Mucosa of rectum (tissue), 2 donors: ENCODE data around the gene ZEB2.
"Not testable (repeated sequence)": the region's sequence is repeated elsewhere in the genome, so short reads cannot be mapped to it uniquely, and the experiment has no call there.

Experiments
- H3K27ac ChIP-seq, 2 donors: one replicate each; pipeline ENCODE4 v1.7.0; 2013; ENCODE audit warnings: inconsistent platforms in 2 of 2, low read depth in 2 of 2, low read length in 2 of 2
- H3K27me3 ChIP-seq, 2 donors: one replicate each; pipeline ENCODE4 v1.7.0; 2013; ENCODE audit warnings: low read length in 2 of 2; ENCODE audit not compliant: control insufficient read depth in 2 of 2, insufficient read depth in 2 of 2
- H3K36me3 ChIP-seq, 2 donors: one replicate each; pipeline ENCODE4 v1.7.0; 2013; ENCODE audit warnings: low read length in 2 of 2; ENCODE audit not compliant: control insufficient read depth in 2 of 2, insufficient read depth in 2 of 2
- H3K4me1 ChIP-seq, 2 donors: one replicate each; pipeline ENCODE4 v1.7.0; 2013; ENCODE audit warnings: low read length in 2 of 2, mild to moderate bottlenecking in 1 of 2; ENCODE audit not compliant: control insufficient read depth in 2 of 2, insufficient read depth in 2 of 2
- H3K4me3 ChIP-seq, 2 donors: one replicate each; pipeline ENCODE4 v1.7.0; 2013; ENCODE audit warnings: low read length in 2 of 2
- H3K9ac ChIP-seq, 2 donors: one replicate each; pipeline ENCODE4 v1.7.0; 2013; ENCODE audit warnings: low read length in 2 of 2, low read depth in 1 of 2, mild to moderate bottlenecking in 1 of 2
- H3K9me3 ChIP-seq, 2 donors: one replicate each; pipeline ENCODE4 v1.7.0; 2013; ENCODE audit warnings: low read length in 2 of 2; ENCODE audit not compliant: control insufficient read depth in 2 of 2
- donor health status: healthy.
- donor health status: Normal muscosa, but diverticular disease.

The ZEB2 gene

GRCh38 chr2:144364944-144365738 is 154.8 kb downstream of the ZEB2 start:
- Histone ChIP-seq H3K27ac (no peak overlapping the region), H3K36me3 (no peaks in the 10 kb centered on the region), H3K4me3 (no peak overlapping the region), H3K27me3 (no peaks in the 10 kb centered on the region), H3K4me1 (no peaks in the 10 kb centered on the region), H3K9me3 (no peaks in the 10 kb centered on the region), H3K9ac (no peak overlapping the region)

- H3K4me1 ChIP-seq, H3K36me3 ChIP-seq, H3K9ac ChIP-seq, H3K4me3 ChIP-seq, H3K27me3 ChIP-seq, H3K9me3 ChIP-seq, H3K27ac ChIP-seq: not testable (repeated sequence)
These were observed 155.7 kb downstream of the ZEB2 start for GRCh38 chr2:144364247-144364646.

GRCh38 chr2:144362401-144362800 is 157.5 kb downstream of the ZEB2 start:
- Histone ChIP-seq H3K27ac (no peak overlapping the region), H3K36me3 (no peaks in the 10 kb centered on the region), H3K9ac (no peak overlapping the region), H3K4me1 (no peaks in the 10 kb centered on the region), H3K27me3 (no peaks in the 10 kb centered on the region), H3K9me3 (no peaks in the 10 kb centered on the region), H3K4me3 (no peak overlapping the region)

- H3K27ac ChIP-seq: no peak overlapping the region
- no peak overlapping the region for H3K9ac ChIP-seq
- H3K4me1 ChIP-seq: no peaks in the 10 kb centered on the region
- H3K9me3 ChIP-seq: no peaks in the 10 kb centered on the region
- no peaks in the 10 kb centered on the region for H3K27me3 ChIP-seq
- no peak overlapping the region for H3K4me3 ChIP-seq
- no peaks in the 10 kb centered on the region for H3K36me3 ChIP-seq
These were observed 158.2 kb downstream of the ZEB2 start for GRCh38 chr2:144361742-144362141.

- H3K27ac ChIP-seq: no peak overlapping the region
- H3K9ac ChIP-seq: no peak overlapping the region
- no peaks in the 10 kb centered on the region for H3K36me3 ChIP-seq
- no peaks in the 10 kb centered on the region for H3K4me1 ChIP-seq
- no peaks in the 10 kb centered on the region for H3K9me3 ChIP-seq
- no peaks in the 10 kb centered on the region for H3K27me3 ChIP-seq
- H3K4me3 ChIP-seq: no peak overlapping the region
These were observed 160.2 kb downstream of the ZEB2 start for GRCh38 chr2:144359684-144360083.

- Histone ChIP-seq H3K4me3 (no peak overlapping the region), H3K27me3 (no peaks in the 10 kb centered on the region), H3K9ac (no peak overlapping the region), H3K27ac (peak overlapping the region in 1 of 2 donors; percentile 22), H3K9me3 (no peaks in the 10 kb centered on the region), H3K36me3 (no peaks in the 10 kb centered on the region), H3K4me1 (no peaks in the 10 kb centered on the region)
These were observed 160.9 kb downstream of the ZEB2 start for GRCh38 chr2:144358979-144359541.

GRCh38 chr2:144358374-144358964 is 161.4 kb downstream of the ZEB2 start:
- Histone ChIP-seq H3K4me3 (no peak overlapping the region), H3K27ac (peak overlapping the region in 1 of 2 donors; percentile 22), H3K9me3 (no peaks in the 10 kb centered on the region), H3K4me1 (no peaks in the 10 kb centered on the region), H3K36me3 (no peaks in the 10 kb centered on the region), H3K27me3 (no peaks in the 10 kb centered on the region), H3K9ac (no peak overlapping the region)

- no peak overlapping the region for H3K27ac ChIP-seq
- no peaks in the 10 kb centered on the region for H3K36me3 ChIP-seq
- H3K4me1 ChIP-seq: no peaks in the 10 kb centered on the region
- no peak overlapping the region for H3K4me3 ChIP-seq
- no peak overlapping the region for H3K9ac ChIP-seq
- no peaks in the 10 kb centered on the region for H3K9me3 ChIP-seq
- H3K27me3 ChIP-seq: no peaks in the 10 kb centered on the region
These were observed 162.1 kb downstream of the ZEB2 start for GRCh38 chr2:144357623-144358373.

GRCh38 chr2:144356402-144356801 is 163.5 kb downstream of the ZEB2 start:
- Histone ChIP-seq H3K9ac (no peak overlapping the region), H3K27ac (no peak overlapping the region)

GRCh38 chr2:144354953-144355352 is 165.0 kb downstream of the ZEB2 start:
- Histone ChIP-seq H3K4me1 (no peaks in the 10 kb centered on the region), H3K27ac (no peak overlapping the region), H3K9me3 (no peaks in the 10 kb centered on the region), H3K4me3 (no peak overlapping the region), H3K9ac (no peak overlapping the region), H3K36me3 (no peaks in the 10 kb centered on the region), H3K27me3 (no peaks in the 10 kb centered on the region)

More at GRCh38 chr2:144356402-144356801, 163.5 kb downstream of the ZEB2 start:
- Histone ChIP-seq H3K4me1 (no peaks in the 10 kb centered on the region), H3K4me3 (no peak overlapping the region), H3K9me3 (no peaks in the 10 kb centered on the region), H3K27me3 (no peaks in the 10 kb centered on the region), H3K36me3 (no peaks in the 10 kb centered on the region)
